ENCODE measurements around the gene ACSF2. TPM values are rescaled to one million over a fixed set of nuclear protein-coding genes. Genes with fewer than 3 reads are reported as not detected.

The ACSF2 gene
- total and polyA plus RNA-seq, 2 experiments from 2014 or later = 43.1 to 47.9 TPM

GRCh38 chr17:50478391-50479381 is 52.7 kb downstream of the ACSF2 start, which contains the start of gene RSAD1:
Gene RSAD1 (plus strand): TSS chr17:50478860. CDS start chr17:50478885, 25 bp downstream.
- Histone ChIP-seq H3K4me3 (peak within 1 kb of the TSS; percentile 63), H3K4me2 (peak within 1 kb of the TSS; percentile 86), H4K20me1 (ENCODE audit: insufficient read depth, poor library complexity, severe bottlenecking) (no peaks in the 10 kb centered on the region), H3K4me1 (ENCODE audit: insufficient read depth) (peaks cover 15% of the 10 kb centered on the region), H2AFZ (peak within 1 kb of the TSS; percentile 89), H3K9me2 (replicated peaks; ENCODE audit: insufficient read depth) (no peaks in the 10 kb centered on the region), H3K27ac (peak within 1 kb of the TSS; percentile 91), H3K27me3 (no peaks in the 10 kb centered on the region), H3K79me2 (peaks cover 15% of the 10 kb centered on the region), H3K9me3 (ENCODE audit: low read depth) (no peaks in the 10 kb centered on the region), H3K36me3 (replicated peaks; ENCODE audit: insufficient read depth, low read depth) (no peaks in the 10 kb centered on the region)
- no peak for TF ChIP-seq EZH2phosphoT487 (IDR thresholded peaks at IDR 0.05; ENCODE audit: low read depth, severe bottlenecking, unreplicated experiment)
- peak; percentile 80 for TF ChIP-seq CTCF (IDR thresholded peaks at IDR 0.05; ENCODE audit: poor library complexity)
- DNase-seq (ENCODE audit: low spot score) = peak; percentile 96
- WGBS (ENCODE audit: low lambda C conversion rate, missing lambda C conversion rate) = 5% methylated on average over 55 of the region's 75 CpGs

- Histone ChIP-seq H3K36me3 (replicated peaks; ENCODE audit: insufficient read depth, low read depth) (no peaks in the 10 kb centered on the region), H3K9me2 (replicated peaks; ENCODE audit: insufficient read depth) (no peaks in the 10 kb centered on the region), H4K20me1 (ENCODE audit: insufficient read depth, poor library complexity, severe bottlenecking) (no peaks in the 10 kb centered on the region), H3K9me3 (ENCODE audit: low read depth) (no peaks in the 10 kb centered on the region), H3K4me1 (ENCODE audit: insufficient read depth) (peaks cover 15% of the 10 kb centered on the region), H2AFZ (peak overlapping the region; percentile 54), H3K4me2 (peak overlapping the region; percentile 86), H3K27ac (peak overlapping the region; percentile 91), H3K27me3 (no peaks in the 10 kb centered on the region), H3K79me2 (peaks cover 15% of the 10 kb centered on the region), H3K4me3 (peak overlapping the region; percentile 63)
- peak; percentile 93 for DNase-seq (ENCODE audit: low spot score)
- no peak for TF ChIP-seq EZH2phosphoT487 (IDR thresholded peaks at IDR 0.05; ENCODE audit: low read depth, severe bottlenecking, unreplicated experiment)
- peak; percentile 70 for TF ChIP-seq CTCF (IDR thresholded peaks at IDR 0.05; ENCODE audit: poor library complexity)
- WGBS (ENCODE audit: low lambda C conversion rate, missing lambda C conversion rate) = 18% methylated on average over 19 of the region's 19 CpGs
These were observed 53.6 kb downstream of the ACSF2 start for GRCh38 chr17:50479522-50480141.

GRCh38 chr17:50480142-50480764 is 54.2 kb downstream of the ACSF2 start:
- Histone ChIP-seq H3K36me3 (replicated peaks; ENCODE audit: insufficient read depth, low read depth) (no peaks in the 10 kb centered on the region), H3K4me2 (peak overlapping the region; percentile 86)
- DNase-seq (ENCODE audit: low spot score) = no peak

More at GRCh38 chr17:50480142-50480764, 54.2 kb downstream of the ACSF2 start:
- H3K4me3 ChIP-seq = no peak overlapping the region
- H3K4me1 ChIP-seq (ENCODE audit: insufficient read depth) = peaks cover 15% of the 10 kb centered on the region
- H3K27me3 ChIP-seq = no peaks in the 10 kb centered on the region
- no peaks in the 10 kb centered on the region for H4K20me1 ChIP-seq (ENCODE audit: insufficient read depth, poor library complexity, severe bottlenecking)
- H3K27ac ChIP-seq = no peak overlapping the region
- no peak for TF ChIP-seq CTCF (IDR thresholded peaks at IDR 0.05; ENCODE audit: poor library complexity)
- TF ChIP-seq EZH2 (IDR thresholded peaks at IDR 0.05; ENCODE audit: borderline replicate concordance) = no peak
- TF ChIP-seq EZH2phosphoT487 (IDR thresholded peaks at IDR 0.05; ENCODE audit: low read depth, severe bottlenecking, unreplicated experiment) = no peak
- H3K79me2 ChIP-seq = peaks cover 15% of the 10 kb centered on the region
- H2AFZ ChIP-seq = no peak overlapping the region
- 95% methylated on average over 7 of the region's 7 CpGs for WGBS (ENCODE audit: low lambda C conversion rate, missing lambda C conversion rate)
- no peaks in the 10 kb centered on the region for H3K9me2 ChIP-seq (replicated peaks; ENCODE audit: insufficient read depth)
- H3K9me3 ChIP-seq (ENCODE audit: low read depth) = no peaks in the 10 kb centered on the region
